Measurements from ENCODE around the gene FBLN5.

DNA sequence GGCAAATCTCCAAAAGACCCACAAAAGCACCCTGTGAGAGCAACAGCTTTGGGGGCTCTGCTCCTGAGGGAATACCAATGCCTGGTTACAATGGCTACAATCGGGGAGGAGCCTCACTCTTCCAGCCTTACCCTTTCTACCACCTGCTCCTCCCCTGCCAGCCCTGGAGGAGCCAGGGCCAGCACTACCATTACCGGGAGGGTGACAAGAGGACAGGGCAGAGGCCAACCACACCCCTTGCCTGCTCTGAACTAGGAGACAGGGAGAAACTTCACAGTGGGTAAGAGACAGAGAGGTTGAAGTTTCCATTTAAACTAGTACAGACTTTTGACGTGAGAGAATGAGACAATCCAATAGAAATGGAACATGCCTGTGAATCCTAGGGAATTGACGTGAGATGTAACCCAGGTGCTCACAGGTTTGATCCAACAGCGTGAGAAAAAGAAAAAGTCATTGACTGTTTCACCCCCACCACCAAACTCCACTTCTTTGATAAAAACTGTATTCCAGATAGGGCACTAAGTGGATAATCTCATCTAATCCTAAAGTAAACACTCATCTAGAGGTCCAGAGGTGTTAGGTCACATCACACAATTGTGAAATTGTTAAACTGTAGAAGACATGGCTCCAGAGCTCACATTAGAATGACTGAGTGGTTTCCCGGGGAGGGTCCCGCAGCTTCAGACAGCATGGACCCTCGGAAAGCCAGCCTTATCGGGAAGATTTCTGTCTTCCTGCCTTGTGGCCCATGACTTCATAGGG is 71.8 kb downstream of the FBLN5 start:
- TF ChIP-seq, protein P1, sequence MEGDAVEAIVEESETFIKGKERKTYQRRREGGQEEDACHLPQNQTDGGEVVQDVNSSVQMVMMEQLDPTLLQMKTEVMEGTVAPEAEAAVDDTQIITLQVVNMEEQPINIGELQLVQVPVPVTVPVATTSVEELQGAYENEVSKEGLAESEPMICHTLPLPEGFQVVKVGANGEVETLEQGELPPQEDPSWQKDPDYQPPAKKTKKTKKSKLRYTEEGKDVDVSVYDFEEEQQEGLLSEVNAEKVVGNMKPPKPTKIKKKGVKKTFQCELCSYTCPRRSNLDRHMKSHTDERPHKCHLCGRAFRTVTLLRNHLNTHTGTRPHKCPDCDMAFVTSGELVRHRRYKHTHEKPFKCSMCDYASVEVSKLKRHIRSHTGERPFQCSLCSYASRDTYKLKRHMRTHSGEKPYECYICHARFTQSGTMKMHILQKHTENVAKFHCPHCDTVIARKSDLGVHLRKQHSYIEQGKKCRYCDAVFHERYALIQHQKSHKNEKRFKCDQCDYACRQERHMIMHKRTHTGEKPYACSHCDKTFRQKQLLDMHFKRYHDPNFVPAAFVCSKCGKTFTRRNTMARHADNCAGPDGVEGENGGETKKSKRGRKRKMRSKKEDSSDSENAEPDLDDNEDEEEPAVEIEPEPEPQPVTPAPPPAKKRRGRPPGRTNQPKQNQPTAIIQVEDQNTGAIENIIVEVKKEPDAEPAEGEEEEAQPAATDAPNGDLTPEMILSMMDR (IDR thresholded peaks at IDR 0.05; ENCODE audit: low read depth, low read length, poor library complexity, severe bottlenecking), result no peak
- no peak for TF ChIP-seq EZH2phosphoT487 (IDR thresholded peaks at IDR 0.05; ENCODE audit: borderline replicate concordance, low read length)
